ENCODE measurements around the gene HTATIP2. TPM values are rescaled to one million over a fixed set of nuclear protein-coding genes. Genes with fewer than 3 reads are reported as not detected.
"Not testable (repeated sequence)": the region's sequence is repeated elsewhere in the genome, so short reads cannot be mapped to it uniquely, and the experiment has no call there.

HTATIP2 gene
- total RNA-seq, 2 donors from 2014 or later, result 64.9 to 76.5 TPM

DNA sequence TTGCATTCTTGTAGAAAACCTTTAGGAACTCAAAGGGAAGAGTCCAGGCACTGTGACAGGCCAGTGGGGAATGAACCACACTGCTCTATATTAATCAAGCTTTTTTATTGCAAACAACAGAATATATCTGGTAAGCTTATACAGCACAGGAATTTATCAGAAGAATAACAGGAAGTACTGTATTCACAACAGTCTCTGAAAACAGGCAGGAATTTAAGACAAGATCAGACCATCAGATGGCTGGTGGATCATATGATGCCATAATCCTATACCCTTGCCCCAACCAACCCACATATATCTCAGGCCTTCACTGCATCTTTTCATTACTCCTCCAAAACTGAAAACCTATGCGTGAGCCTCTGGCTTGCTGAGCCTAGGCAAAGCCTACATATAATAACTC, 1.0 kb upstream of the HTATIP2 start:
- ATAC-seq (replicated peaks), result no peak
- H3K27me3 Mint-ChIP-seq, result no peaks in the 10 kb centered on the region
- H3K9me3 Mint-ChIP-seq, result peaks cover 6% of the 10 kb centered on the region
- H3K4me3 Mint-ChIP-seq, result peak overlapping the region; percentile 81
- H3K27ac Mint-ChIP-seq, result peak overlapping the region; percentile 80
- peaks cover 40% of the 10 kb centered on the region for H3K36me3 Mint-ChIP-seq (ENCODE audit: low read depth)
- H3K4me1 Mint-ChIP-seq, result peaks cover 25% of the 10 kb centered on the region

DNA sequence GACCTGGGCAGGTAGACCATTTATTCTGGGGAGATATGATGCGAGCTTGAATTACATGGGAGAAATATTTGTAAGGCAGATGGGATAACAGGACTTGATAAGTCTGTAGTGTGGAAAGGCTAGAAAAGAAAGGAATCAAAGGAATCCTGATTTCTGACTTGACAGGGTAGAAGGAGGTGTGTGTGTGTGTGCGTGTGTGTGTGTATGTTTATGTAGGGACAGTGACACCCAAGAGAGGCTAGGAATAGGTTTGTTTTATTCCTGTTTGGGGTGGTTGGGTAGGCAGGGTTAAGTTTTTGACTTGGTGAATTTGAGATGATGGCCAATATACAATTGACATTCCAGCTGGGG, 390 bp upstream of the HTATIP2 start:
- Mint-ChIP-seq H3K4me3 (peak overlapping the region; percentile 81), H3K36me3 (ENCODE audit: low read depth) (peaks cover 44% of the 10 kb centered on the region), H3K9me3 (peaks cover 6% of the 10 kb centered on the region), H3K4me1 (peaks cover 27% of the 10 kb centered on the region), H3K27me3 (no peaks in the 10 kb centered on the region), H3K27ac (peak overlapping the region; percentile 80)
- no peak for ATAC-seq (replicated peaks)

DNA sequence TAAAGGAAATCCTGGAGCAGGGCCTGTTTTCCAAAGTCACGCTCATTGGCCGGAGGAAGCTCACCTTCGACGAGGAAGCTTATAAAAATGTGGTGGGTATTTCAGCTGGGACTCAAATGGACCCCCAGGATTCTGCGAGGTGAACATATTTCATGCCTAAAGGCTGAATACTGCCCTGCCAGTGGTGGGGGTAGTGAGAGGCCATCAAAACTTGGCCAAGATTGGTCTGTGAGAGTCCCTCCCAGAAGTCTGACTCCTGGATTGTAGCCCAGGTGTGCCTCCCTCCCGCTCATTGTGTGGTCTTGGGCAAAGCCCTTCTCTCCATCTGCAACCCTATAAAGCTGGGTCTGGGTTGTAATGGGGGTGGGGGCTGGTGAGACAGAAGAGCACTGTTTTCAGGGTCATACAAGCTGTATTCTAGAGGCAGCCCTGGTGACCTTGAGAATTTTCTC, 853 bp downstream of the HTATIP2 start:
- H3K9me3 Mint-ChIP-seq, result peaks cover 6% of the 10 kb centered on the region
- no peaks in the 10 kb centered on the region for H3K27me3 Mint-ChIP-seq
- H3K4me1 Mint-ChIP-seq, result peaks cover 35% of the 10 kb centered on the region
- peaks cover 57% of the 10 kb centered on the region for H3K36me3 Mint-ChIP-seq (ENCODE audit: low read depth)
- peak overlapping the region; percentile 81 for H3K4me3 Mint-ChIP-seq
- H3K27ac Mint-ChIP-seq, result peak overlapping the region; percentile 86
- no peak for ATAC-seq (replicated peaks)

DNA sequence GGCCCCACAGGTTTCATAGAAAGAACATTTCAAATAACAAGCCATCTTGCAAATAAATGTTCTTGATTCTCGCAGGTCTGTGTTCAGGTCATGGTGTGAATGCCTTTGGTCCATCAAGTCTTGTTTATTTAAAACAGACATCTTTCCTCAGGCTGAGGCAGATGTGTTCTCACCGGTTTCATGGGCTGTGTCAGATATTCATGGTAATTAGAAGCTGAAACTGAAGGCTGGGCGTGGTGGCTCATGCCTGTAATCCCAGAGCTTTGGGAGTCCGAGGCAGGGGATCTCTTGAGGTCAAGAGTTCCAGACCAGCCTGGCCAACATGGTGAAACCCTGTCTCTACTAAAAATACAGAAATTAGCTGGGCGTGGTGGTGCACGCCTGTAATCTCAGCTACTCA, 2.0 kb downstream of the HTATIP2 start:
- H3K9me3 Mint-ChIP-seq; H3K27me3 Mint-ChIP-seq; ATAC-seq (replicated peaks): not testable (repeated sequence)
- H3K4me1 Mint-ChIP-seq, result peaks cover 34% of the 10 kb centered on the region
- peak overlapping the region; percentile 69 for H3K27ac Mint-ChIP-seq
- H3K4me3 Mint-ChIP-seq, result peak overlapping the region; percentile 81
- H3K36me3 Mint-ChIP-seq (ENCODE audit: low read depth), result peaks cover 68% of the 10 kb centered on the region

DNA sequence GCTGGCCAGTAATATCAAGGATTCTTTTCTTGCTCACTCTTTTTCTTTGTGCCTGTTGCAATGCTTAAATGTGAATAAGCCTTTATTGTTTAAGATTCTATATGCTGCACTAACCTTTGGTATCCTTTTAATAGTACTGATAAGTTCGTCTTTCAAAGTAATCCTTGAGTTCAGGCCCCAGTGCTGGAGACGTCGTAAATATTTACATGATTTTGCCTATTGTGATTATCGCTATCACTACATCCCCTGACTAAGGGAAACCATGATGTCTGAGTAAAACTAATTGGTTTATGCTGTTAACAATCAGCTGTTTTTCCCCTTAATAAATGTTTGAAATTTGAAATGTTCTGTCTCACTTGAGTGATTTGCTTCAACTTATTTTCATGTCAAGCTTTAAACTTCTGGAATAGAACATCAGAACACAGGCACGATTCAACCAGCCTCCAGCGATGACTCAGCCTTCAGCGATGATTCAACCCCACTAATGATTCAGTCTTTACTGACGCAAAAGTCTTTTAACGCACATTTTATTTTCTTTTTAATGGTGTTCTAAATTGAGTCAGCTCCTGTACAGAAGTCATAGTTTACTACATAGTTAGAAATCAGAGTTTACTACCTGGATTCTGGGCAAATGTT, 3.9 kb downstream of the HTATIP2 start:
- Mint-ChIP-seq H3K36me3 (ENCODE audit: low read depth) (peaks cover 87% of the 10 kb centered on the region), H3K27me3 (no peaks in the 10 kb centered on the region), H3K4me3 (peak overlapping the region; percentile 81), H3K9me3 (peaks cover 6% of the 10 kb centered on the region), H3K27ac (peak overlapping the region; percentile 92), H3K4me1 (peaks cover 28% of the 10 kb centered on the region)
- peak; percentile 83 for ATAC-seq (replicated peaks)

DNA sequence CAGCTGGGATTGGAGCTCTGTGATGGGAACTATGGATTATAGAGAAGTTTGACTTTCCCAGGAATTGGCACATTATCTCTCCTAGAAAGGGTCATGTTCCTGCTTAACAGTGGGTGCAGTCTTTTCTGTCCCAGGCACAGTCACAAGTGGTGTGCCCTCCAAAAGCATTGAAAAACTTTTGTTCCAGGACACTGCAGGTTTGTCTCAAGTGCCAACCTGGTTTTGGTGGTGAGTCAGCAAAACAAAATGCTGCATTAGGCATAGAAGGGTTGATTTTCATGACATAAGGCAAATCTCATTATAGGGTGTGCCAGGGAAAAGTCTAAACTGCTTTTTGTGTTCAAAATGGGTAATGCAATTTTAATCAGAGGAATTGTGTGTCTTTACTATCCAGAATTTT, 4.9 kb downstream of the HTATIP2 start:
- Mint-ChIP-seq H3K27me3 (no peaks in the 10 kb centered on the region), H3K9me3 (no peaks in the 10 kb centered on the region), H3K27ac (peak overlapping the region; percentile 86), H3K36me3 (ENCODE audit: low read depth) (peaks cover 89% of the 10 kb centered on the region), H3K4me3 (peak overlapping the region; percentile 81), H3K4me1 (peaks cover 19% of the 10 kb centered on the region)
- ATAC-seq (replicated peaks), result no peak

DNA sequence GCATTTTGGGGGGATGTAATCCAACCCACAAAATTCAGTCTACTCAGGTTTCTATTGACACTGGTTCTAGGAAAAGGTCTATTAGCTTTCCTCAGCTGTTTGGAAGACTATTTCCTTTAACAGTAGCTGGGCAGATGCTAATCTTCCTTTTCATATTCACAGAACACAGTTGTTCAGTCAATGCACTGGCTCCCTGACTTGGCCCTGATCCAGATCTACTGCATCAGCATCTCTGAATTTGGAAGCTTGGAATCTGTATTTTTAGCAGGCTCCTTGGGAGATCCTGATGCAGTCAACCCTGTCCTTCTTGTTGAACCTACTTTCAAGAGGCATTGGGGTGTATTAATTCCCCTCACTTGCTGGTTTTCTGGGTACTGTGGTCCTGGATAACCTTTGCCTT, 6.3 kb downstream of the HTATIP2 start:
- ATAC-seq (replicated peaks), result no peak
- Mint-ChIP-seq H3K27ac (no peak overlapping the region), H3K36me3 (ENCODE audit: low read depth) (peaks cover 95% of the 10 kb centered on the region), H3K9me3 (no peaks in the 10 kb centered on the region), H3K4me1 (peaks cover 29% of the 10 kb centered on the region), H3K4me3 (no peak overlapping the region), H3K27me3 (no peaks in the 10 kb centered on the region)

DNA sequence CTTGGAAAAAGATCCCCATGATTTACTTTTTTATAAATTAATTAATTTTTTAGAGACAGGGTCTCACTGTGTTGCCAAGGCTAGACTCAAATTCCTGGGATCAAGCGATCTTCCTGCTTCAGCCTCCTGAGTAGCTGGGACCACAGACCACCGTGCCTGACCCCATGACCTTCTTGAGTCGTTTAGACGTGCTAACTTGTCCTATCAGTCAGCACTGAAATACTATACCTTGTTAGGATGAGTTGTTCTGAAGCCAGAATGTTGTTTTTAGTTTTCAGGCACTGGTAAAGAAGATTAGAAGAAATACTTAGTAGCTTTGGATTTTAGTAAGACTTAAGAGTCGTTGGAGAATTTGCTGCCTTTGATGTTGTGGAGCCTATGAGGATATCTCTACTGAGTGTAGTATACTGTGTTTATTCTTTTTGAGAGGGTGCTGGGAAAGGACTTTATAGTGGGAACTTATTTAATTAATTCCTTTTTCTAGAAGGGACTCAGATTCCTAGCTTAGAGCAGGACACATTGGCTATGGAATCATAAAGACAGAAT, 8.6 kb downstream of the HTATIP2 start:
- peaks cover 29% of the 10 kb centered on the region for H3K4me1 Mint-ChIP-seq

DNA sequence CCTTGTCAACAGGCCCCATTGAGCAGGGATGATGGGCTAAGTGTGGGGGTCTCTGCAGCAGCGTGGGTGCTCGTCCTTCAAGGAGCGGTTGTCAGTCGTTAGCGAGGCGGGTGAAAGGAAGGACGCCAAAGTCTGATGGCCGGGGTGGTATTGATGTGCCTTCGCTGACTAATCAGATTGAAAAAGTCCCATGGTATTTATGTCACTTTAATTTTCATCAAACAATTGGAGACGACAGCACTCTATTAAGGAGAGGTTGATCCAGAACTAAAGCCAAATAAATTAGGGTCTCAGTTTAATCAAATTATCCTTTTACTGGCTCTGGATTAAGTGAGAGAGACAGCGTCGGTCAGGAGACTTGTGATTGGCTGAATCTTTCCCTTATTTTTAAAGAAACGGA, 9.6 kb downstream of the HTATIP2 start:
- peaks cover 23% of the 10 kb centered on the region for H3K4me1 Mint-ChIP-seq
- ATAC-seq (replicated peaks), result no peak
- H3K27me3 Mint-ChIP-seq, result no peaks in the 10 kb centered on the region
- no peaks in the 10 kb centered on the region for H3K9me3 Mint-ChIP-seq
- peaks cover 95% of the 10 kb centered on the region for H3K36me3 Mint-ChIP-seq (ENCODE audit: low read depth)
- no peak overlapping the region for H3K27ac Mint-ChIP-seq
- no peak overlapping the region for H3K4me3 Mint-ChIP-seq

More for the DNA sequence above, 8.6 kb downstream of the HTATIP2 start:
- Mint-ChIP-seq H3K9me3 (no peaks in the 10 kb centered on the region), H3K36me3 (ENCODE audit: low read depth) (peaks cover 93% of the 10 kb centered on the region), H3K27ac (peak overlapping the region; percentile 58), H3K4me3 (no peak overlapping the region), H3K27me3 (no peaks in the 10 kb centered on the region)
- ATAC-seq (replicated peaks), result no peak

DNA sequence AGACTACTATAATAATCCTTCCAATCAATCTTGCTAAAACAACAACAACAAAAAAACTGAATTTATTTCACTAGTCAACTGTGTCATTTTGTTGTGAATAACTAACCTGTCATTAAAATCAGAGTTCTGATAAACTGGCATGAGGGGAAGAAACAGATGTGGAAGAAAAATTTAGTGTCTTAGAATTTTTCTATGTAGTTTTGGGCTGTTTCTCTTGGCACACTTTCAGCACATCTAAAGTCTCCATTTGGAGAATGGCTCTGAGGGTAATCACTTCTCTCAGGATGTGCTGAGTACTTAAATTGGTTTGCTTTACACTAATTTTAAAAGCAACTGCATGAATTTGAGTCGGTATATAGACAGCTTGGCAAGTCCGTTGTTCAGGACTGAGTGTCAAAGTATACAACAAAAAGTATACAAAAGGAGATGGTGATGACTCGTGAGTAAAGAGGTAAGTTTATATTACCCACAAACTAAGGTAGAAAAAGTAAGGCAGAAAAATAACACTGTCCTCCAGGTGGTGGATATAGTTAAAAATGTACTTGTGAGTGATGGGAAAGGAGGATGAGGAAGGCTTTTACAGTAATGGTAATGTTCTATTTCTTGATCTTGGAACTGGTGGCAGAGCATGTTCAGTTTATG, 10.2 kb downstream of the HTATIP2 start:
- Mint-ChIP-seq H3K27ac (peak overlapping the region; percentile 86), H3K4me1 (peaks cover 18% of the 10 kb centered on the region), H3K4me3 (peak overlapping the region; percentile 16), H3K27me3 (no peaks in the 10 kb centered on the region), H3K36me3 (ENCODE audit: low read depth) (peaks cover 95% of the 10 kb centered on the region), H3K9me3 (no peaks in the 10 kb centered on the region)
- no peak for ATAC-seq (replicated peaks)

DNA sequence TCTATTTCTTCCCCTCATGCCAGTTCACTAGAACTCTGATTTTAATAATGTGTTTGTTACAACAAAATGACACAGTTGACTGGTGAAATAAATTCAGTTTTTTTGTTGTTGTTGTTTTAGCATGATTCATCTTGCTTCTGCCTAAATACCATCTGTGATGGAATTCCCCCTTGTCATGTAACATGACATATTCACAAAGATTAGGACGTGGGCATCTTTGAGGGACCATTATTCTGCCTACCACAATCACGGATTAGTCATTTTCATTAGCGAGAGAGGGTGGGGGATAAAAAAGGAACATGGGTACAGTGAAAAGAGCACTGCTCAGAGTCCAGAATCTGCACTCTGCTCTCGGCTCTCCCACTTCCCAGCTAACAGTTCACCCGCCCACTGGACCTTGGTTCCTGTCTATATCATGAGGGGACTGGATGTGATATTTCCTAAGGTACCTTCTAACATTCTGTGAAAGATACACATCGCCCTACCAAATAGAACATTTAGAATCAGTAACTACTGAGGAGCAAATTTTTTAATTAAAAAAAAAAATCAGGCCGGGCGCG, 11.3 kb downstream of the HTATIP2 start:
- Mint-ChIP-seq H3K27me3 (no peaks in the 10 kb centered on the region), H3K36me3 (ENCODE audit: low read depth) (peaks cover 95% of the 10 kb centered on the region), H3K9me3 (no peaks in the 10 kb centered on the region), H3K27ac (peak overlapping the region; percentile 86), H3K4me1 (peaks cover 15% of the 10 kb centered on the region), H3K4me3 (peak overlapping the region; percentile 42)
- peak; percentile 66 for ATAC-seq (replicated peaks)

DNA sequence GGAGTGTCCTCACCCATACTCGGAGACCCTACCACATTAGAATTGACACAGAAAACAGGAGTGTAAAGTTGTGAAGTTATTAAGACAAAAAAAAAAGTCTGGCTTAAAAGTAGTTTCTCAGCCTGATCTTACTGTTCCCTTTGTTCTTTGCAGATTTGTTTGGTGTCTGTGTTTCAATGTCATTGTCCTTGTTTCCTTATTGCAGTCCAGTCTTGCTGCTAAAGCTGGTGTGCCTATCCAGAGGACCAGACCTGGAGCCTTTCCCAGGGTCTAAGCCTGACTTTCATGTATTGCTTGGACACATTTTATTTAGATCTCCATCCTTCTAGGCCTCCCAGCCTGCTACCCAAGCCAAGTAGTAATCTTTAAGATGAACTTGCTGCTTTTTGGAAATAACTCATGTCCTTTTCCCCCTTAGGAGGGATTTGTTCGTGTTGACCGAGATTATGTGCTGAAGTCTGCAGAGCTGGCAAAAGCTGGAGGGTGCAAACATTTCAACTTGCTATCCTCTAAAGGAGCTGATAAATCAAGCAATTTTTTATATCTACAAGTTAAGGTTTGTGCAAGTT, 12.7 kb downstream of the HTATIP2 start:
- H3K27ac Mint-ChIP-seq, result peak overlapping the region; percentile 72
- H3K9me3 Mint-ChIP-seq, result no peaks in the 10 kb centered on the region
- H3K36me3 Mint-ChIP-seq (ENCODE audit: low read depth), result peaks cover 93% of the 10 kb centered on the region
- peaks cover 15% of the 10 kb centered on the region for H3K4me1 Mint-ChIP-seq
- no peak overlapping the region for H3K4me3 Mint-ChIP-seq
- no peaks in the 10 kb centered on the region for H3K27me3 Mint-ChIP-seq
- ATAC-seq (replicated peaks), result no peak

DNA sequence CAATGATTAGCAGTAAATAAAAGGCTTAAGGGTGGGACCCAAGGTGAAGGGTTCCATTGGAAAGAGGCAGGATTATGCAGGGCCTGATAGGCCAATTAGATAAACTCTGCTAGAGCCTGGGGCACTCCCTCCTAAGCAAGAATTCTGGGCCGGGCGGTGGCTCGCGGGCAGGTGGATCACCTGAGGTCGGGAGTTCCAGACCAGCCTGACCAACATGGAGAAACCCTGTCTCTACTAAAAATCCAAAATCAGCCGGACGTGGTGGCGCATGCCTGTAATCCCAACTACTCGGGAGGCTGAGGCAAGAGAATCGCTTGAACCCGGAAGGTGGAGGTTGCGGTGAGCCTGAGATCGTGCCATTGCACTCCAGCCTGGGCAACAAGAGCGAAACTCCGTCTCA, 22.5 kb downstream of the HTATIP2 start:
- not testable (repeated sequence) for H3K4me1 Mint-ChIP-seq; ATAC-seq (replicated peaks); H3K9me3 Mint-ChIP-seq; H3K27me3 Mint-ChIP-seq
- H3K27ac Mint-ChIP-seq, result peak overlapping the region; percentile 98
- H3K4me3 Mint-ChIP-seq, result peak overlapping the region; percentile 95
- peaks cover 50% of the 10 kb centered on the region for H3K36me3 Mint-ChIP-seq (ENCODE audit: low read depth)

DNA sequence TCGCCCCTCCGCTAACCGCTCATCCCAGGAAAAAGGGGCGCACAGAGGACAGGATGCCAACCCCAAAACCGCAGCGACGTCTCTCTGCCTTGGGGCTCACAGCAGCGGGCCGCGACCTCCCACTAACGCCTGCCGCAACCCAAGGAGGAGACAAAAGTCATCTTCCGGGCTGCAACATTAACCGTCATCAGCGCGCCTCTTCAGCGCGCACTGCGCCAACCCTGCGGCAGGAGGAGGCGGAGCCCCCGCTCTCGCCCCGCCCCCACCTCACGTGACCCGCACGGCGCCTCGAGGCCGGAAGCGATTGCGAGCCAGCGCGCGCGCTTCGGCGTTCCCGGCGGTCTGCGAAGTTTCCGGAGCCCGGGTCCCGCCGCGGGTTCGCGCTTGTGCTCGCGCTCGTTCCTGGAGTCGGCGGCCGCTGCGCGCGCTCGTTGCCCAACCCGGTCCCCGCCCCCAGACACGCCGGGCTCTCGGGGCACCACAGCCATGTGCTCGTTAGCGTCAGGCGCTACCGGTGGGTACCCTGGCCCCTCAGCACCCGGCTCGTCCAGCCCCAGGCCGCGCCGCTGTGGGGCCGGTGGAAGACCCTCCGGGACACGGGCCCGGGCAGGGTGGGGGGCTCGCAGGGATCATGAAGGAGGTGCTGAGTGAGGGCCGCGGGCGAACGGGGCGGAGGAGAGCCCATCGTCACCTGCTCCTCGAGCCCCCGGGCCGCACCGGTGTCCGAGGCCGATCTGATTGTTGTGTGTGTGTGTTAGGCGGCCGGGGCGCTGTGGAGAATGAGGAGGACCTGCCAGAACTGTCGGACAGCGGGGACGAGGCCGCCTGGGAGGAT, 24.0 kb downstream of the HTATIP2 start, which contains the start of gene PRMT3:
PRMT3 (plus strand) TSS at position 456 of the 835 bp plus-strand sequence; CDS start at position 487, 31 bp downstream.
- Mint-ChIP-seq H3K9me3 (no peaks in the 10 kb centered on the region), H3K27me3 (no peaks in the 10 kb centered on the region), H3K36me3 (ENCODE audit: low read depth) (peaks cover 54% of the 10 kb centered on the region), H3K4me3 (peak within 1 kb of the TSS; percentile 95), H3K4me1 (no peaks in the 10 kb centered on the region), H3K27ac (peak within 1 kb of the TSS; percentile 98)
- peak; percentile 92 for ATAC-seq (replicated peaks)

Measured in activated T-helper 17 cell treated with anti-CD3 and anti-CD28 coated beads, Interleukin-2, amount 50 U/mL, for 72 hours (primary cell).